SK-N-SH (cell line): Measurements from ENCODE around the gene BIRC5.
A peak's percentile ranks its signal among the peaks of the same experiment; 100 is the strongest.

ENCODE experiments used
- CHD2 ChIP-seq: fragments of 150-350 bp; IDR thresholded peaks from 2 replicates; pipeline ENCODE4 v1.6.1; 2018; ENCODE audit warnings: low read length; ENCODE audit not compliant: partially characterized antibody
- EZH2phosphoT487 ChIP-seq: fragments of 200-600 bp; sonication (generic); IDR thresholded peaks from 2 replicates; pipeline ENCODE4 v1.6.1; 2017; ENCODE audit warnings: low read depth, mixed run types, mild to moderate bottlenecking, antibody characterized with exemption, moderate library complexity, borderline replicate concordance
- FOXJ3 ChIP-seq: sonication (generic); formaldehyde crosslinking; IDR thresholded peaks from 2 replicates; pipeline ENCODE4 v1.5.1; 2020; ENCODE audit warnings: mild to moderate bottlenecking, missing genetic modification reagents
- FOXM1 ChIP-seq: IDR thresholded peaks from 2 replicates; pipeline ENCODE4 v1.4.0; 2012; ENCODE audit warnings: low read depth, mild to moderate bottlenecking
- GABPA ChIP-seq: IDR thresholded peaks from 2 replicates; pipeline ENCODE4 v1.4.0; 2012; ENCODE audit warnings: low read depth, mild to moderate bottlenecking
- NFIC ChIP-seq: IDR thresholded peaks from 2 replicates; pipeline ENCODE4 v1.4.0; 2012; ENCODE audit warnings: borderline replicate concordance
- PBX3 ChIP-seq: IDR thresholded peaks from 2 replicates; pipeline ENCODE4; 2012
- SMC3 ChIP-seq: IDR thresholded peaks from 2 replicates; pipeline ENCODE4 v1.6.1; 2012; ENCODE audit warnings: low read depth, low read length, improper control_type of control experiment
- TCF12 ChIP-seq: IDR thresholded peaks from 2 replicates; pipeline ENCODE4 v1.4.0; 2012
- YY1 ChIP-seq: IDR thresholded peaks from 2 replicates; pipeline ENCODE4 v1.4.0; 2012; ENCODE audit warnings: low read depth, mild to moderate bottlenecking
- TF ChIP-seq, protein P1 (sequence below): fragments of 200-600 bp; sonication (generic); IDR thresholded peaks from 2 replicates; pipeline ENCODE4 v1.6.1; 2017; ENCODE audit warnings: antibody characterized with exemption, mild to moderate bottlenecking, moderate library complexity
- TF ChIP-seq, protein P2 (sequence below): IDR thresholded peaks from 2 replicates; pipeline ENCODE4 v1.6.1; 2012; ENCODE audit warnings: mild to moderate bottlenecking, low read depth, low read length, moderate library complexity

- TF ChIP-seq TCF12 (no peak), NFIC (no peak; the same call in 1 of the 2 replicates), GABPA (no peak), FOXJ3 (CRISPR knock-in tag) (peak; percentile 65), FOXM1 (no peak), EZH2phosphoT487 (no peak), CHD2 (peak; percentile 66), PBX3 (no peak), SMC3 (no peak), YY1 (no peak)
- TF ChIP-seq, protein P1, sequence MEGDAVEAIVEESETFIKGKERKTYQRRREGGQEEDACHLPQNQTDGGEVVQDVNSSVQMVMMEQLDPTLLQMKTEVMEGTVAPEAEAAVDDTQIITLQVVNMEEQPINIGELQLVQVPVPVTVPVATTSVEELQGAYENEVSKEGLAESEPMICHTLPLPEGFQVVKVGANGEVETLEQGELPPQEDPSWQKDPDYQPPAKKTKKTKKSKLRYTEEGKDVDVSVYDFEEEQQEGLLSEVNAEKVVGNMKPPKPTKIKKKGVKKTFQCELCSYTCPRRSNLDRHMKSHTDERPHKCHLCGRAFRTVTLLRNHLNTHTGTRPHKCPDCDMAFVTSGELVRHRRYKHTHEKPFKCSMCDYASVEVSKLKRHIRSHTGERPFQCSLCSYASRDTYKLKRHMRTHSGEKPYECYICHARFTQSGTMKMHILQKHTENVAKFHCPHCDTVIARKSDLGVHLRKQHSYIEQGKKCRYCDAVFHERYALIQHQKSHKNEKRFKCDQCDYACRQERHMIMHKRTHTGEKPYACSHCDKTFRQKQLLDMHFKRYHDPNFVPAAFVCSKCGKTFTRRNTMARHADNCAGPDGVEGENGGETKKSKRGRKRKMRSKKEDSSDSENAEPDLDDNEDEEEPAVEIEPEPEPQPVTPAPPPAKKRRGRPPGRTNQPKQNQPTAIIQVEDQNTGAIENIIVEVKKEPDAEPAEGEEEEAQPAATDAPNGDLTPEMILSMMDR, result no peak
- TF ChIP-seq, protein P2, sequence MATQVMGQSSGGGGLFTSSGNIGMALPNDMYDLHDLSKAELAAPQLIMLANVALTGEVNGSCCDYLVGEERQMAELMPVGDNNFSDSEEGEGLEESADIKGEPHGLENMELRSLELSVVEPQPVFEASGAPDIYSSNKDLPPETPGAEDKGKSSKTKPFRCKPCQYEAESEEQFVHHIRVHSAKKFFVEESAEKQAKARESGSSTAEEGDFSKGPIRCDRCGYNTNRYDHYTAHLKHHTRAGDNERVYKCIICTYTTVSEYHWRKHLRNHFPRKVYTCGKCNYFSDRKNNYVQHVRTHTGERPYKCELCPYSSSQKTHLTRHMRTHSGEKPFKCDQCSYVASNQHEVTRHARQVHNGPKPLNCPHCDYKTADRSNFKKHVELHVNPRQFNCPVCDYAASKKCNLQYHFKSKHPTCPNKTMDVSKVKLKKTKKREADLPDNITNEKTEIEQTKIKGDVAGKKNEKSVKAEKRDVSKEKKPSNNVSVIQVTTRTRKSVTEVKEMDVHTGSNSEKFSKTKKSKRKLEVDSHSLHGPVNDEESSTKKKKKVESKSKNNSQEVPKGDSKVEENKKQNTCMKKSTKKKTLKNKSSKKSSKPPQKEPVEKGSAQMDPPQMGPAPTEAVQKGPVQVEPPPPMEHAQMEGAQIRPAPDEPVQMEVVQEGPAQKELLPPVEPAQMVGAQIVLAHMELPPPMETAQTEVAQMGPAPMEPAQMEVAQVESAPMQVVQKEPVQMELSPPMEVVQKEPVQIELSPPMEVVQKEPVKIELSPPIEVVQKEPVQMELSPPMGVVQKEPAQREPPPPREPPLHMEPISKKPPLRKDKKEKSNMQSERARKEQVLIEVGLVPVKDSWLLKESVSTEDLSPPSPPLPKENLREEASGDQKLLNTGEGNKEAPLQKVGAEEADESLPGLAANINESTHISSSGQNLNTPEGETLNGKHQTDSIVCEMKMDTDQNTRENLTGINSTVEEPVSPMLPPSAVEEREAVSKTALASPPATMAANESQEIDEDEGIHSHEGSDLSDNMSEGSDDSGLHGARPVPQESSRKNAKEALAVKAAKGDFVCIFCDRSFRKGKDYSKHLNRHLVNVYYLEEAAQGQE, result no peak
Measured at GRCh38 chr17:78224231-78225087, 10.4 kb downstream of the BIRC5 start.
